Muscle of leg (tissue), 11 donors: ENCODE measurements around the gene TMC4. TPM values are rescaled to one million over a fixed set of nuclear protein-coding genes. Genes with fewer than 3 reads are reported as not detected.

Experiments
- DNase-seq: peaks from one replicate; pipeline ENCODE4 v3.0.0; 2013
- H3K27ac ChIP-seq: one replicate; pipeline ENCODE4 v1.5.1; 2013; ENCODE audit warnings: mild to moderate bottlenecking, low read length, control low read depth
- H3K27me3 ChIP-seq: one replicate; pipeline ENCODE4 v1.6.1; 2013; ENCODE audit warnings: low read length; ENCODE audit not compliant: control insufficient read depth, insufficient read depth
- H3K36me3 ChIP-seq: one replicate; pipeline ENCODE4 v1.6.1; 2013; ENCODE audit warnings: low read length; ENCODE audit not compliant: control insufficient read depth, insufficient read depth
- H3K4me1 ChIP-seq: one replicate; pipeline ENCODE4 v1.6.1; 2013; ENCODE audit warnings: low read length; ENCODE audit not compliant: control insufficient read depth, insufficient read depth
- H3K4me3 ChIP-seq: one replicate; pipeline ENCODE4 v1.5.1; 2013; ENCODE audit warnings: low read length, control low read depth
- H3K9me3 ChIP-seq: replicated peaks from 2 replicates; pipeline ENCODE4 v1.6.1; 2013; ENCODE audit warnings: low read depth, low read length; ENCODE audit not compliant: control insufficient read depth
- WGBS: methylation state at CpG from one replicate; pipeline ENCODE4 v1.1.5; 2013; ENCODE audit warnings: missing lambda C conversion rate; ENCODE audit not compliant: insufficient coverage; 5-methylcytosine and 5-hydroxymethylcytosine counted together
- polyA plus RNA-seq, 8 donors: library from polyadenylated mRNA; unstranded; fragments of 120-200 nt; gene quantifications; one replicate each; pipeline versions ENCODE4 v1.2.1 to v1.2.3, GENCODE V29; 2013; ENCODE audit warnings: inconsistent platforms in 1 of 8, low replicate concordance in 1 of 8; ENCODE audit not compliant: insufficient read length in 8 of 8, insufficient read depth in 1 of 8
- total RNA-seq: library from RNA; stranded (reverse); fragments of 120-200 nt; gene quantifications from one replicate; pipeline ENCODE4 v1.2.4, GENCODE V29; 2013

The TMC4 gene
- total and polyA plus RNA-seq, 9 donors: 1.5 to 8.0 (median 3.5) TPM

- no peak overlapping the region for H3K27ac ChIP-seq
- no peaks in the 10 kb centered on the region for H3K36me3 ChIP-seq
- peaks cover 24% of the 10 kb centered on the region for H3K4me1 ChIP-seq
- peaks cover 20% of the 10 kb centered on the region for H3K27me3 ChIP-seq
- WGBS: 87% methylated on average over 25 of the region's 25 CpGs
- H3K9me3 ChIP-seq: peaks cover 2% of the 10 kb centered on the region
- no peak for DNase-seq
- H3K4me3 ChIP-seq: no peak overlapping the region
Measured at GRCh38 chr19:54165222-54165621, 7.7 kb downstream of the TMC4 start.

DNA sequence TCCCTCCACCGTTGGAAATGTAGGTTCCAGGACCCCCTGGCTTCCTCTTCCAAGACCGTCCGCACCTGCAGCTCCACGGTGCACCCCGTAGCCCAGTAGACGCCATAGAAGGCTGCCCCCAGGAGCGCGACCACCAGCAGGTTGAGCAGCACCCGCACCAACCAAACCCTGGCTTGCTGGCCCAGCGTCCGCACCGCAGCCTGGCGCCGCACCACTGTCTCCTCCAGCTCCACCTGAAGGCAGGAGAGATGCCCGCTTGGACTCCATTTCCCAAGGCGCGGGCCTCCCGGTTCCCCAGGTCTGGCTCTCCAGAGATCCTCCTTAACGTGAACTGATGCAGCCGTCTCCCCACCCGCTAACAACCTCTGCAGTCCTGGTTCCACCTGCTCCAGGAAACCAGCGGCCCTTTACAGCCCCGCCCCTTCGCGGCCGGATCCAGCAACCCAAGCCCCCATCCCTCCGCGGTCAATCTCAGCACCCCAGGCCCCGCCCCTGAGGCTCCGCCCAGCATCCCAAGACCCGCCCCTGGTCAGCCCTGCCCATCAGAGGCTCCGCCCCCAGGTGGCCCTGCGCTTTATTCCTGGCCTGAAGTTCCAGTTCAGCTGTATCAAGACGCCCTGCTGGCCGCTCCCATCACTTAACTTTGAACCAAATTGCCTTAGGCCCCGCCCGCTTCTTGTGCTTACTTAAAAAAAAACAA lies 8.4 kb downstream of the TMC4 start:
- no peak for DNase-seq
- Histone ChIP-seq H3K36me3 (no peaks in the 10 kb centered on the region), H3K4me3 (no peak overlapping the region), H3K27ac (no peak overlapping the region), H3K9me3 (peaks cover 2% of the 10 kb centered on the region), H3K27me3 (peaks cover 20% of the 10 kb centered on the region), H3K4me1 (peaks cover 24% of the 10 kb centered on the region)
- WGBS: 4% methylated on average over 35 of the region's 37 CpGs

- Histone ChIP-seq H3K4me3 (no peak overlapping the region), H3K36me3 (peaks cover 8% of the 10 kb centered on the region), H3K9me3 (peaks cover 2% of the 10 kb centered on the region), H3K27ac (peak overlapping the region; percentile 35), H3K4me1 (peaks cover 32% of the 10 kb centered on the region), H3K27me3 (peaks cover 20% of the 10 kb centered on the region)
- DNase-seq: no peak
- WGBS: 51% methylated on average over 8 of the region's 14 CpGs
Measured at GRCh38 chr19:54162884-54163283, 10.1 kb downstream of the TMC4 start.

- Histone ChIP-seq H3K27ac (peak overlapping the region; percentile 35), H3K27me3 (peaks cover 20% of the 10 kb centered on the region), H3K9me3 (peaks cover 2% of the 10 kb centered on the region), H3K36me3 (peaks cover 13% of the 10 kb centered on the region), H3K4me1 (peaks cover 32% of the 10 kb centered on the region), H3K4me3 (peak overlapping the region; percentile 32)
- peak; percentile 84 for DNase-seq
- WGBS: 3% methylated on average over 23 of the region's 35 CpGs
Measured at GRCh38 chr19:54162241-54162805, 10.6 kb downstream of the TMC4 start.

GRCh38 chr19:54160854-54161253 lies 12.1 kb downstream of the TMC4 start:
- H3K9me3 ChIP-seq: peaks cover 2% of the 10 kb centered on the region
- H3K27me3 ChIP-seq: peaks cover 20% of the 10 kb centered on the region
- WGBS: 33% methylated on average over 11 of the region's 13 CpGs
- no peak overlapping the region for H3K4me3 ChIP-seq
- H3K27ac ChIP-seq: peak overlapping the region; percentile 94
- peaks cover 26% of the 10 kb centered on the region for H3K36me3 ChIP-seq
- peaks cover 32% of the 10 kb centered on the region for H3K4me1 ChIP-seq
- DNase-seq: peak; percentile 69

- DNase-seq: peak; percentile 65
- H3K9me3 ChIP-seq: peaks cover 2% of the 10 kb centered on the region
- 1% methylated on average over 19 of the region's 28 CpGs for WGBS
- peak overlapping the region; percentile 94 for H3K27ac ChIP-seq
- peaks cover 19% of the 10 kb centered on the region for H3K27me3 ChIP-seq
- peak overlapping the region; percentile 64 for H3K4me3 ChIP-seq
- H3K36me3 ChIP-seq: peaks cover 31% of the 10 kb centered on the region
- peaks cover 32% of the 10 kb centered on the region for H3K4me1 ChIP-seq
Measured at GRCh38 chr19:54160182-54160811, 12.7 kb downstream of the TMC4 start.

DNA sequence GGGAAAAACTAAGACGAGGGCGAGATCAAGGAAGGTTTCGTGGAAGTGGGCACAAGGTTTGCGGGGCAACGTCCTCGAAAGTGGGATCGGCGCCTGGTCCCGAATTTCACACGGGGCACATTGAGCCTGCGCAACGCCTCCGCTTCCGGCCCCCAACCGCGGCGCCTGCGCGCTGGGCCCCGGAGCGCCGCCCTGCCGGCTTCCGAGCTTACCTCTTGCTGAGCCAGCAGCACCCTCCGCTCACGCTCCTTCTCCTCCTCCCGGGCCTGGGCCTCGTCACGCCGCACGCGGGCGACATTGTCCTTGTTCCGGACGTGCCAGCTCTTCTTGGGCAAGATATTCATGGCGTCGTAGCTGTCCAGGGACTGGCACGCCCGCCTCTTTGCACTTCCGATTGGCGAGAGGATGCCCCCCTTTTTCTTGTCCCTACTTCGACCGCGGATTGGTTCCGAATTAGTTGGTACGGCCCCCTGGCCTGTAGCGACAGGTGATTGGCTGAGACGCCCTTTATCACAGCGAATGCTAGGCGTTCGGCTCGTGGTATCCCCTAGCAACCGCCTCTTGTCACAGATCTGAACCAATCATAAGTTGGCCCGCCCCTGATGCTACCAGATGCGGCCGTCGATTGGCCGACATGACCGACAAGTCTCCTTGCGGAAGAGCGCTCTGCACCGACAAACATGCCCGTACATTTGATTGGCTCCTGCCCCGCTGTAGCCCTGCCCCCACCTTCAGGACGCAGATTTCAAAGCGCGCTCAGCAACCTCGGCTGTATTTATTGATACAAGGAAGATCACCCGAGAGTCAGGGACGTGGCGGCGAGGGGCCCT lies 13.4 kb downstream of the TMC4 start, which contains the start of gene LENG1:
TSS of gene LENG1 (minus strand) at position 370 of the 830 bp plus-strand sequence. CDS start at position 344, 26 bp downstream.
- H3K36me3 ChIP-seq: peaks cover 38% of the 10 kb centered on the region
- H3K9me3 ChIP-seq: no peaks in the 10 kb centered on the region
- H3K27me3 ChIP-seq: peaks cover 12% of the 10 kb centered on the region
- H3K4me1 ChIP-seq: peaks cover 32% of the 10 kb centered on the region
- peak within 1 kb of the TSS; percentile 83 for H3K4me3 ChIP-seq
- DNase-seq: peak; percentile 100
- WGBS: under 1% methylated on average over 70 of the region's 72 CpGs
- H3K27ac ChIP-seq: peak within 1 kb of the TSS; percentile 95

- no peaks in the 10 kb centered on the region for H3K9me3 ChIP-seq
- DNase-seq: peak; percentile 56
- WGBS: 2% methylated on average over 11 of the region's 19 CpGs
- peaks cover 7% of the 10 kb centered on the region for H3K27me3 ChIP-seq
- peaks cover 32% of the 10 kb centered on the region for H3K4me1 ChIP-seq
- peak overlapping the region; percentile 83 for H3K4me3 ChIP-seq
- H3K27ac ChIP-seq: peak overlapping the region; percentile 95
- peaks cover 45% of the 10 kb centered on the region for H3K36me3 ChIP-seq
Measured at GRCh38 chr19:54158812-54159351, 14.1 kb downstream of the TMC4 start.

- H3K27ac ChIP-seq: no peak overlapping the region
- DNase-seq: no peak
- no peaks in the 10 kb centered on the region for H3K9me3 ChIP-seq
- WGBS: 100% methylated on average over 3 of the region's 3 CpGs
- no peaks in the 10 kb centered on the region for H3K27me3 ChIP-seq
- peaks cover 63% of the 10 kb centered on the region for H3K36me3 ChIP-seq
- H3K4me1 ChIP-seq: peaks cover 24% of the 10 kb centered on the region
- no peak overlapping the region for H3K4me3 ChIP-seq
Measured at GRCh38 chr19:54156953-54157352, 16.0 kb downstream of the TMC4 start.
